Mucosa of rectum (tissue), 2 donors: ENCODE measurements around the gene TREH.

ENCODE experiments used
- H3K27ac ChIP-seq, 2 donors: one replicate each; pipeline ENCODE4 v1.7.0; 2013; ENCODE audit warnings: inconsistent platforms in 2 of 2, low read depth in 2 of 2, low read length in 2 of 2
- H3K27me3 ChIP-seq, 2 donors: one replicate each; pipeline ENCODE4 v1.7.0; 2013; ENCODE audit warnings: low read length in 2 of 2; ENCODE audit not compliant: control insufficient read depth in 2 of 2, insufficient read depth in 2 of 2
- H3K36me3 ChIP-seq, 2 donors: one replicate each; pipeline ENCODE4 v1.7.0; 2013; ENCODE audit warnings: low read length in 2 of 2; ENCODE audit not compliant: control insufficient read depth in 2 of 2, insufficient read depth in 2 of 2
- H3K4me1 ChIP-seq, 2 donors: one replicate each; pipeline ENCODE4 v1.7.0; 2013; ENCODE audit warnings: low read length in 2 of 2, mild to moderate bottlenecking in 1 of 2; ENCODE audit not compliant: control insufficient read depth in 2 of 2, insufficient read depth in 2 of 2
- H3K4me3 ChIP-seq, 2 donors: one replicate each; pipeline ENCODE4 v1.7.0; 2013; ENCODE audit warnings: low read length in 2 of 2
- H3K9ac ChIP-seq, 2 donors: one replicate each; pipeline ENCODE4 v1.7.0; 2013; ENCODE audit warnings: low read length in 2 of 2, low read depth in 1 of 2, mild to moderate bottlenecking in 1 of 2
- H3K9me3 ChIP-seq, 2 donors: one replicate each; pipeline ENCODE4 v1.7.0; 2013; ENCODE audit warnings: low read length in 2 of 2; ENCODE audit not compliant: control insufficient read depth in 2 of 2
- donor health status: healthy.
- donor health status: Normal muscosa, but diverticular disease.

TREH gene

DNA sequence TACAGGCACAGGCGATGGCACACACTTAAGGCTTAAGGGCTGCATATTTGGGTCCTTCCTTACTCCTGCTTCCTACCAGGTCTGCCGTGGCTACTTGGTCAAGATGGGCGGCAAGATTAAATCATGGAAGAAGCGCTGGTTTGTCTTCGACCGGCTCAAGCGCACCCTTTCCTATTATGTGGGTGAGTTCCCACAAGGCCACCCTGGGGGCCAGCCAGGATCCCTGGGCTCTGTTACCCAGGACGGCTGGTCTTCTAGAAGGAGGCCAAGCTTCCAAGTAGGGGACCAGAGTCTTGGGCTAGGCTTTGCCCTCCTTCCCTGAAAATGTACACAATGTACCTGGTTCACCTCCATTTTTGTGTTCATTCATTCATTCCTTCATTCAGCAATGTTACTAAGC, 29.1 kb downstream of the TREH start:
- H3K27ac ChIP-seq = no peak overlapping the region
- H3K4me1 ChIP-seq = no peaks in the 10 kb centered on the region
- no peaks in the 10 kb centered on the region for H3K9me3 ChIP-seq
- peaks cover 52 to 67% of the 10 kb centered on the region in 2 donors for H3K36me3 ChIP-seq
- H3K4me3 ChIP-seq = no peak overlapping the region
- no peaks in the 10 kb centered on the region for H3K27me3 ChIP-seq
- no peak overlapping the region for H3K9ac ChIP-seq

DNA sequence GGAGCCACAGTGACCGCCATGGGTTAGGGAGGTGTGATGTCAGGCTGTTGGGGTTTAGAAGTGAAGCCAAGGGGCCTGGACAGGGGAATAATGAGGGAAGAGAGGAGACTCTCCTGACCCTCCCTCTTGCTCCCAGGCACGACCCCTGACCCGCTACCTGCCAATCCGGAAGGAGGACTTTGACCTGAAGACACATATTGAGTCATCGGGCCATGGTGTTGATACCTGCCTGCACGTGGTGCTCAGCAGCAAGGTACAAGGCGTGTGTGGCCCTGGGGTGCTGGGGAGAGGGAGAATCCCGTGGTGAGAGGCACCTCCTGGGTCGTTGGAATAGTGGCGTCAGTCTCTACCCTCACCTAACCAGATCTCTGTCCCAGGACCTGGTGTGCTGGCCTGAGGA, 29.5 kb downstream of the TREH start:
- Histone ChIP-seq H3K4me1 (no peaks in the 10 kb centered on the region), H3K4me3 (no peak overlapping the region), H3K9ac (no peak overlapping the region), H3K9me3 (no peaks in the 10 kb centered on the region), H3K27ac (no peak overlapping the region), H3K36me3 (peaks cover 55 to 70% of the 10 kb centered on the region in 2 donors), H3K27me3 (no peaks in the 10 kb centered on the region)

DNA sequence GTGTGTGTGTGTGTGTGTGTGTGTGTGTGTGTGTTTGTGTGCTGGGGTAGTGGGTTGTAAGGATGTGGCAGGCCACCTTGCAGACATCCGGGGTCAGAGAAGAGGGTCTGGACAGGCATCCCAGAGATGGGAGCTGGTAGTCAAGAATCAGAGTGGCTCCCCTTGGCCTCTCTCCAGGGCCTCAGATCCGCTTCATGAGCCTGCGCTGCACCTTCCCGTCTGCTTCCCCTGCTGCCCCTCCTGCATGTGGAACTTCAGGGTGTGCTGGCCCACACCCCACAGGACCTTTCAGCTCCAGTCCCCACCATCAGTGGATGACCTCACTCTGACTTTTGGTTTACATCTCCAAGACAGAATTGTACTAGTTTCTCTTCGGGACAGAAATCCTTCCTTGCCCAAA, 31.2 kb downstream of the TREH start:
- Histone ChIP-seq H3K4me1 (no peaks in the 10 kb centered on the region), H3K9me3 (no peaks in the 10 kb centered on the region), H3K36me3 (peaks cover 60 to 76% of the 10 kb centered on the region in 2 donors), H3K27me3 (no peaks in the 10 kb centered on the region), H3K4me3 (no peak overlapping the region), H3K27ac (no peak overlapping the region), H3K9ac (no peak overlapping the region)

DNA sequence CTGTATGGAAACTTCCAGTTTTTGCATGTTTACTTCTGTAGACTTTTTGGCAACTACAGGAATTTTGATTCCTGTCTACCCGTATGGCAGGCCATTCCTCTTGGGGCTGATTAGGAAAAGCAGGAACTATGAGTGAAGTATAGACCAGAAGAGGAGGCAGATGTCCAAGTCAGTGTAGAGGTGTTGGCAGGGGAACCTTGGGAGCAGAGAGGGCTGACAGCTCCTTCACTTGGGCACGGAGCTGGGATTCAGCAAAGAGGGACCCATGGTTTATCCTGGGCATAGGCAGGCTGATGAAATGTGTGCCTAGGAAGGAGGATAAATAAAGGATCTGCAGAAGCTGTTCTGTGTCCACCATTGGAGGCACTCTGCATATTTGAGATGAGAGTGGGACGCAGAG, 33.1 kb downstream of the TREH start:
- Histone ChIP-seq H3K4me3 (no peak overlapping the region), H3K9ac (no peak overlapping the region), H3K9me3 (no peaks in the 10 kb centered on the region), H3K4me1 (peaks cover 5 to 6% of the 10 kb centered on the region in 2 donors), H3K27ac (no peak overlapping the region), H3K27me3 (no peaks in the 10 kb centered on the region), H3K36me3 (peaks cover 59 to 76% of the 10 kb centered on the region in 2 donors)

DNA sequence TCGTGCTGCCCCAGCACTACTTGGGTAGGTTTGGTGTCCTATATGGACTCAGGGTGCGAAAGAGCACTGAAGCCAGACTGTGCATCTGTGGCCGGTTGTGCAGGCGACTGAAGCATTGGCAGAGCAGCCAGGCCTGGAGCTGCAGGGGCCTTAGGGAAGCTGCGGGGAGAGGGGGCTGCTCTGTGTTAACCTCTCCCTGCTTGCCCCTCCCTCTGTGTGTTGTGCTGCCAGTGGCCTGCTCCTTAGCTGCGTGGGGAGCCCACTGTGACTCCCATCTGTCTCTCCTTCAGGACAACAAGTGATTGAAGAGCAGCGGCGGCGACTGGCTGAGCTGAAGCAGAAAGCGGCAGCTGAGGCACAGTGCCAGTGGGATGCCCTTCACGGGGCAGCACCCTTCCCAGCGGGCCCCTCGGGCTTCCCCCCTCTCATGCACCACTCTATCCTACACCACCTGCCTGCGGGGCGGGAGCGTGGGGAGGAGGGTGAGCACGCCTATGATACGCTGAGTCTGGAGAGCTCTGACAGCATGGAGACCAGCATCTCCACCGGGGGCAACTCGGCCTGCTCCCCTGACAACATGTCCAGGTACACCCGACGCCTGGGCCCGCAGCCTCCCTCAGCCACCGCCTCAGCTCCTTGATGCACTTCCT, 34.3 kb downstream of the TREH start:
- no peak overlapping the region for H3K9ac ChIP-seq
- H3K9me3 ChIP-seq = no peaks in the 10 kb centered on the region
- H3K27ac ChIP-seq = no peak overlapping the region
- H3K4me1 ChIP-seq = peaks cover 12 to 16% of the 10 kb centered on the region in 2 donors
- peaks cover 52 to 72% of the 10 kb centered on the region in 2 donors for H3K36me3 ChIP-seq
- H3K4me3 ChIP-seq = no peak overlapping the region
- no peaks in the 10 kb centered on the region for H3K27me3 ChIP-seq

DNA sequence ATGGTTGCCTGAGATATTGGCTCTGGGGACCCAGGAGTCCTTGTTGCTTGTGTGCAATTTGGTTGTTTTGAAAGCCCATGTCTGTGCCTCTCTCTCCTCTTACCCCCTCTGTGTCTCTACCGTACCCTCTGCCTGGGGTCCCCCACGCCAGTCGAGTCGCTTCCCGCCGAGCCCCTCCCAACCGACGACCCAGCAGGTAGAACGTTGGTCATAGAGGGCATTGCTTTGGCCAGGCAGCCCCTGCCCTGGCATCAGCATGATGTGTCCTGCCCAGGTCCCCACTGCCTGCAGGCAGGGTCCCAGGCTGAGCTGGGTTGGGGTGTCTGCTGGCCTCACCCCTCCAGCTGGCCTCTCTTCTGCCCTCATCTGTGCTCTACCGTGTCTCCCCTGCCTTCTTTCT, 35.0 kb downstream of the TREH start:
- no peaks in the 10 kb centered on the region for H3K9me3 ChIP-seq
- H3K4me1 ChIP-seq = peaks cover 12 to 17% of the 10 kb centered on the region in 2 donors
- no peak overlapping the region for H3K9ac ChIP-seq
- H3K27ac ChIP-seq = no peak overlapping the region
- no peak overlapping the region for H3K4me3 ChIP-seq
- peaks cover 50 to 70% of the 10 kb centered on the region in 2 donors for H3K36me3 ChIP-seq
- no peaks in the 10 kb centered on the region for H3K27me3 ChIP-seq

DNA sequence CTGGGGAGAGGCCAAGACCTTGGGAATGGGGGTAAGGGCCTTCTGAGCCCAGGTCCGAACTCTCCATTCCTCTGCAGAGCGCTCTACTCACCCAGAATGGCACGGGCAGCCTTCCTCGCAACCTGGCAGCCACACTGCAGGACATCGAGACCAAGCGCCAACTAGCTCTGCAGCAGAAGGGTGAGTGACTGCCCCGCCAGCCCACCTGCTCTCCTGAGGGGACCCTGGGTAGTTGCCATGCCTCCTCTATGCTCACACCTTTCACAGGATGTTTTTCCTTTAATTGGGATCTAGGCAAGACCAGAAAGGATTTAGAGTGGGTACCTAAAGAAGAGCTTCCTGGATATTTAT, 35.5 kb downstream of the TREH start:
- no peak overlapping the region for H3K9ac ChIP-seq
- no peak overlapping the region for H3K27ac ChIP-seq
- peaks cover 52 to 70% of the 10 kb centered on the region in 2 donors for H3K36me3 ChIP-seq
- H3K4me3 ChIP-seq = no peak overlapping the region
- H3K4me1 ChIP-seq = peaks cover 12 to 17% of the 10 kb centered on the region in 2 donors
- H3K27me3 ChIP-seq = no peaks in the 10 kb centered on the region
- H3K9me3 ChIP-seq = no peaks in the 10 kb centered on the region

DNA sequence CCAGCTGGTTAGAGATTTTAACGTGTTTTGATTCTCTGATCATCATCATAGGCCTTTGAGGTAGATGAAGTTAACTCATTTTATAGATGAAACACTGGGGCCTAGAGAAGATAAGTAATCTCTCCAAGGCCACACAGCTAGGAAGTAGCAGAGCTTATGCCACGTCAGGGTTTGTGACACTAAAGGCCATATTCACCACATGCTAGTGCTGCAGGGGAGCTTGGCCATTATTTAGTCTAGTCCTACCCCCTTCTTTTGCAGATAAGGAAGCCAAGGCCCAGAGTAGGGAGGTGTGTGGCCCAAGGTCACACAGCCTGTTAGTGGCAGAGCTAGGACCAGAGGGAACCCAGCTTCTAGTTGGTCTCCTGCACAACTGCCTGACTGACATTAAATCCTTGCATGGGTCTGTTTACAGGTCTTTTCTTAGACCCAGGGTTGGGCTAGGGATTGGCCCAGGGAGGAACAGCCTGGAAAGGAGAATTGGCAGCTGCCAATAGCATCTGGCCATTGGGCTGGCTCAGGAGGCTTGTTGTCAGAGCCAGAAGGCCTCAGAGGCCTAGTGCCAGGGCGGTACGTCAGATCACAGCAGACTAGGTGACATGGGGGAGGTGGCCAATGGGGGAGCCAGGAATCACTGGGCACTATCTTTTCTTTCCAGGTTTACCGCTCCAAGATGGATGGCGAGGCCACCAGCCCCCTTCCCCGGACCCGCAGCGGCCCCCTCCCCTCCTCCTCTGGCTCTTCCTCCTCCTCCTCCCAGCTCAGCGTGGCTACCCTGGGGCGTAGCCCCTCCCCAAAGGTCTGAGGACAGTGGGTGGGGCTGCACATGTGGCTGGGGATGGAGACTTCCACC, 36.1 kb downstream of the TREH start:
- Histone ChIP-seq H3K9me3 (no peaks in the 10 kb centered on the region), H3K27me3 (no peaks in the 10 kb centered on the region), H3K4me3 (no peak overlapping the region), H3K4me1 (peaks cover 12 to 17% of the 10 kb centered on the region in 2 donors), H3K36me3 (peaks cover 52 to 68% of the 10 kb centered on the region in 2 donors), H3K9ac (no peak overlapping the region), H3K27ac (no peak overlapping the region)

DNA sequence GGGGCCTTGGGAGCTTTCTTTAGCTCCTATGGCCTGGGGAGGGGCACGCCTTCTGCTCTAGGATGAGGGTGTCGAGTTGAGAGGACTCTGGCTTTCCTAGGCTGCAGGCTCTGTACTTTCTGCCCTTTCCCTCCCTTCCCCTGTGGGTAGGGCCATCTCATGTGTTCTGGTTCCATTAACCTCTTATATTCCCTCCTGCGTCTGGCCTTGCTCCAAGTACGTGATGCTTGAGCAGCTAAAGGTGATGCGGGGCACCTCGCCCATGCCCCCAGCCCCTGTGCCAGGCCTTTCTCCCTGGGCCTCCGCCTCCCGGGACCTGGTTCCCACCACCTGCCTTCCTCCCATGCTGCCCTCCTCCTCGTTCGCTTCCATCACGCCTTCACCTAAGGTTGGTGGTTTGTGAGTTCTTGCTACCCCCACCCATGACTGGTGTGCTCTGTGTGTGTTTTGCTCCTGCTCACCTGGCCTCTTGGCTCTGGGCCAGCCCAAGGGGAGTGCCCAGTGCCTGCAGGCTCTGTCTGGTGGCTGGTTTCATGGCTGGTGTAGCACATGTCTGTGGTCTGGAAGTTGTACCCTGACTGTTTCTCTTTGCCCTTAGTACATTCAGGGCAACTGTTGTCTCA, 37.9 kb downstream of the TREH start:
- H3K9ac ChIP-seq = no peak overlapping the region
- peak overlapping the region in 1 of 2 donors; percentile 4 for H3K27ac ChIP-seq

More for the DNA sequence above, 37.9 kb downstream of the TREH start:
- Histone ChIP-seq H3K27me3 (no peaks in the 10 kb centered on the region), H3K9me3 (no peaks in the 10 kb centered on the region), H3K36me3 (peaks cover 50 to 70% of the 10 kb centered on the region in 2 donors), H3K4me1 (peaks cover 12 to 17% of the 10 kb centered on the region in 2 donors), H3K4me3 (no peak overlapping the region)
